ENCODE measurements around the gene MDK. TPM values are rescaled to one million over a fixed set of nuclear protein-coding genes. Genes with fewer than 3 reads are reported as not detected.
A peak's percentile ranks its signal among the peaks of the same experiment; 100 is the strongest.

Gene MDK
- total and polyA plus RNA-seq, 12 donors = 3.6 to 16.5 (median 5.3) TPM

- Histone ChIP-seq H3K4me3 (no peak overlapping the region), H3K4me1 (peaks cover 0 to 6% (median under 1%) of the 10 kb centered on the region in 9 donors), H3K36me3 (peaks cover 0 to 84% (median 13%) of the 10 kb centered on the region in 9 donors), H3K27me3 (no peaks in the 10 kb centered on the region), H3K9me3 (no peaks in the 10 kb centered on the region), H3K27ac (no peak overlapping the region)
- DNase-seq (no peak), ATAC-seq (no peak)
- intact Hi-C loops (cut with DNase I) = no loop called here
- TF ChIP-seq CTCF (IDR thresholded peaks at IDR 0.05) = no peak
- WGBS, 2 donors = 80 to 86% methylated on average over 4 of the region's 4 CpGs
These were observed 44.9 kb downstream of the MDK start for GRCh38 chr11:46426233-46426991.

GRCh38 chr11:46427364-46427763 lies 45.9 kb downstream of the MDK start:
- no peak overlapping the region for H3K4me3 ChIP-seq
- H3K36me3 ChIP-seq = peaks cover 0 to 84% (median 14%) of the 10 kb centered on the region in 9 donors
- H3K27ac ChIP-seq = no peak overlapping the region
- H3K4me1 ChIP-seq = peaks cover 0 to 5% (median 0%) of the 10 kb centered on the region in 9 donors
- H3K27me3 ChIP-seq = no peaks in the 10 kb centered on the region
- 86 to 90% methylated on average over 9 of the region's 9 CpGs for WGBS, 2 donors
- ATAC-seq (no peak), DNase-seq (no peak)
- TF ChIP-seq CTCF (IDR thresholded peaks at IDR 0.05) = no peak
- H3K9me3 ChIP-seq = no peaks in the 10 kb centered on the region
- intact Hi-C loops (cut with DNase I) = no loop called here

GRCh38 chr11:46429717-46430116 lies 48.2 kb downstream of the MDK start:
- intact Hi-C loops (cut with DNase I) = no loop called here
- no peak for TF ChIP-seq CTCF (IDR thresholded peaks at IDR 0.05)
- H3K4me3 ChIP-seq = no peak overlapping the region
- H3K36me3 ChIP-seq = peaks cover 0 to 94% (median 19%) of the 10 kb centered on the region in 9 donors
- 94 to 96% methylated on average over 3 of the region's 3 CpGs for WGBS, 2 donors
- H3K9me3 ChIP-seq = no peaks in the 10 kb centered on the region
- H3K27me3 ChIP-seq = no peaks in the 10 kb centered on the region
- peaks cover 0 to 5% (median 0%) of the 10 kb centered on the region in 9 donors for H3K4me1 ChIP-seq
- DNase-seq = no peak
- ATAC-seq = no peak
- H3K27ac ChIP-seq = no peak overlapping the region

- no peak for TF ChIP-seq CTCF (IDR thresholded peaks at IDR 0.05)
- H3K4me3 ChIP-seq = no peak overlapping the region
- H3K36me3 ChIP-seq = peaks cover 0 to 87% (median 19%) of the 10 kb centered on the region in 9 donors
- no peaks in the 10 kb centered on the region for H3K27me3 ChIP-seq
- ATAC-seq (peak in 2 of 8 donors; percentile 33 to 42), DNase-seq (no peak)
- no peaks in the 10 kb centered on the region for H3K9me3 ChIP-seq
- intact Hi-C loops (cut with DNase I) = no loop called here
- peaks cover 0 to 20% (median 6%) of the 10 kb centered on the region in 9 donors for H3K4me1 ChIP-seq
- no peak overlapping the region for H3K27ac ChIP-seq
These were observed 49.7 kb downstream of the MDK start for GRCh38 chr11:46431211-46431610.

Small RNAs within 50 kb of the gene (microRNA-seq; reads per million reads assigned to microRNA genes)
- gene MIR4688 = 0 to 0.51 reads per million in 2 donors

Other genes with a start within 250 kb of the MDK start
- gene CREB3L1, start 104.0 kb upstream of the MDK start, total RNA-seq = 100 to 1,000 TPM in 1 of 10 donors, 10 to 100 TPM in 9; 14.9 to 127 (median 36.1) TPM
- gene CREB3L1, start 104.0 kb upstream of the MDK start, polyA plus RNA-seq = 10 to 100 TPM in 1 of 2 donors, 1 to 10 TPM in 1; 9.7 to 49.5 TPM
- 10 to 100 TPM; 46.4 to 77.9 (median 60.1) TPM for gene DGKZ, start 34.2 kb upstream of the MDK start, total RNA-seq
- gene DGKZ, start 34.2 kb upstream of the MDK start, polyA plus RNA-seq = 100 to 1,000 TPM in 1 of 2 donors, 10 to 100 TPM in 1; 31.9 to 107 TPM
- under 1 TPM in 2 of 10 donors, not detected in 8; 0.30 to 0.32 TPM for gene CHRM4, start 10.1 kb downstream of the MDK start, total RNA-seq
- under 1 TPM in 1 of 2 donors, not detected in 1; 0.03 TPM for gene CHRM4, start 10.1 kb downstream of the MDK start, polyA plus RNA-seq
- gene AMBRA1, start 212.4 kb downstream of the MDK start, total RNA-seq = 10 to 100 TPM; 11.7 to 23.3 (median 17.1) TPM
- 1 to 10 TPM; 5.2 to 7.5 TPM for gene AMBRA1, start 212.4 kb downstream of the MDK start, polyA plus RNA-seq
- gene HARBI1, start 235.6 kb downstream of the MDK start, total RNA-seq = 1 to 10 TPM; 2.6 to 4.4 (median 3.2) TPM
- gene HARBI1, start 235.6 kb downstream of the MDK start, polyA plus RNA-seq = 1 to 10 TPM; 1.7 to 2.5 TPM
- 10 to 100 TPM; 35.7 to 50.6 (median 42.5) TPM for gene ATG13, start 235.9 kb downstream of the MDK start, total RNA-seq
- gene ATG13, start 235.9 kb downstream of the MDK start, polyA plus RNA-seq = 10 to 100 TPM; 25.8 to 28.6 TPM

Measured in heart right ventricle (tissue), 16 donors.